ENCODE results near the gene NCS1.

The NCS1 gene

DNA sequence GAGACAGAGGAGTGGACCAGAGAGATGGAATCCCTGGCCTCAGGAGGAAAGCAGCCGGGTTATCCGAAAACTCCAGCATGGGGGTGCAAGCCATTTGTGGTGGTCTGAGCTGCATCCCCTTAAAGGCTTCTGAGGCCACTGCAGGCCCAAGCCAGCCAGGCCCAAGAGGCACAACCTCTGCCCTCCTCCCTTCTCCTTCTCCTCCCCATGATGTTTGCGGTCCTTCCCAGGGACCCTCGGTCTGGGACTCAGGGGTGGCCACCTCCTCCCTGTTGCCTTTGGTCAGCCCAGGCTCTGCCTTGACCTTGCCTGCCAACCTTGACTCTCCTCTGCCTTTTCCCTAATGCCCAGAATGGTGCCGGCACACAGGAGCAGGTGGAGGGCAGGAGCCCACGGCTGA is 4.6 kb downstream of the NCS1 start:
- DNase-seq (ENCODE audit: low read depth in 2 of 2) = no peak

GRCh38 chr9:130177898-130178805 is 5.9 kb downstream of the NCS1 start:
- no peak for DNase-seq (ENCODE audit: low read depth in 2 of 2)

DNA sequence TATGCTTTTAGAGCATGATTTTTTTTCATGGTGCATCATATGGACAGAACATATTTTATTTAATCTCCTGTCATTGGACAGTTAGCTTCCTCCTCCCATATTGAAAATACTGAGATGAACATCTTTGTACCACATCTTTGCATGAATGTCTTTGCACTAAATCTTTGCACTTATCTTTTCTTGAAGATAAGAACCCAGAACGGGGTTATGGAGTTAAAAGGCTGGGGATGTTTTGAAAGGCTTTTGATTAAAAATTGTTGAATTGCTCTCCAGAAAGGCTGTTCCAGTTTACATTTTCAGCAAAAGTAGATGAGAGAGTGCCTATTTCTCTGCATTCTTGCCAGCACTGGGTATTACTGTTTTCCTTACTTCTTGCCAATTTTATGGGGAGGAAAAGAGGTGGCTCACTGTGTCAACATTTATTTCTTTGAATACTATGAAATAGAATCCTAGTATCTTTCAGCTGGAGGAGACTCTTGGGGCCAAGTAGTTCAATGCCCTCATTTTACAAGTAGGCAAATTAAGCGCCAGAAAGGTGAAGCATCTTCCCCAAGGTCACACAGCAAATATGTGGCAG is 7.2 kb downstream of the NCS1 start:
- DNase-seq (ENCODE audit: low read depth in 2 of 2) = no peak

GRCh38 chr9:130180516-130180915 is 8.3 kb downstream of the NCS1 start:
- DNase-seq (ENCODE audit: low read depth in 2 of 2) = no peak

DNA sequence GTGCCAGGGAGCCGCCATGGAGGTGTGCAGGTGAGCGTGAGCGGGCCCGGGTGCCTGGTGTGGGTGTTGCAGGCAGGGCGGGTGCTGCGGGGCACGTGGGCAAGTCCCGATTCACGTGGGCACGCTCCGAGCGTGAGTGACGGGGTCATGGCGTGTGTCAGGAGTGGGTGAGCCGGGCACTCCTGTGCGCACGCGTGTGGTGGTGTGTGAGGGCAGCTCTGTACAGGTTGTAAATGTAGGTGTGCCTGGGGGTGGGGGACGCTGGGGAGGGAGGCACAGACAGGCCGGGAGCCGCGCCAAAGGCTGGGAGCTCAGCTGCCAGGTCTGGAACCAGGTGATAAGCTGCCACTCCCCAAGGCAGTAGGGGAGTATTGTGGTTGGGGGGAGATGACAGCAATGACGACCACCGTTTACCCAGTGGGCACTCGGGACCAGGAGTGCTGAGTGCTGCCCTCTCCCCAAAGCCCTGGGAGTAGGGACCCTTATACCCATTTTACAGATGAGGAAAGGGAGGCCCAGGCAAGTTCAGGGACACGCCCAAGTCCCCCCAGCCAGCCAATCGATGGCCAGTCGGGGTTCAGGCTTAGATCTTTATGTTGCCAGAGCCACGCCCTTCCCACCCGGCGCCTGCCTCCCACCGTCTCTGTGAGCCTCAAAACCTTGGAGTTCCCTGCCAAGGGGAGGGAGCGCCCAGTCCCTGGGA is 9.6 kb downstream of the NCS1 start:
- DNase-seq (ENCODE audit: low read depth in 2 of 2) = no peak

GRCh38 chr9:130182381-130182909 is 10.2 kb downstream of the NCS1 start:
- no peak for DNase-seq (ENCODE audit: low read depth in 2 of 2)

GRCh38 chr9:130183133-130183762 is 11.0 kb downstream of the NCS1 start:
- no peak for DNase-seq (ENCODE audit: low read depth in 2 of 2)

DNA sequence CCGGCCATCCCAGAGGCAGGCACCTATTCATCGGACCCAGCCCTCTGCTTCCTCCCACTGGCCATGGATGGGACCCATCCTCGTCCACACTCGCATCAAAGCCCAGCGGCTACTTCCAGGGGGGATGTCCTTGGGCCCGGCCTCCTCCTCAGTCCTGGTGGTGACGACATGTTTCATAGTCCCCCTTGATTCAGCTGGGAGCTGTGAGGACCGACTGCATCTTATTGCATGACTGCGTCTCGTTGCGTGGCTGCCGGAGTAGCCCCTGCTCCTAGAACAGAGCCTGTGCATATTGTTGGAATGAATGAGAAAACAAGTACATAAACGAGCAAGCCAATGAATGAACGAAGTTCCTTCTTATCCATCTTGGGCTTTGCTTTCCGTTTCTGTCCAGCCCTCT is 12.8 kb downstream of the NCS1 start:
- no peak for DNase-seq (ENCODE audit: low read depth in 2 of 2)

- DNase-seq (ENCODE audit: low read depth in 2 of 2) = no peak
Measured at GRCh38 chr9:130185490-130186031, 13.4 kb downstream of the NCS1 start.

DNA sequence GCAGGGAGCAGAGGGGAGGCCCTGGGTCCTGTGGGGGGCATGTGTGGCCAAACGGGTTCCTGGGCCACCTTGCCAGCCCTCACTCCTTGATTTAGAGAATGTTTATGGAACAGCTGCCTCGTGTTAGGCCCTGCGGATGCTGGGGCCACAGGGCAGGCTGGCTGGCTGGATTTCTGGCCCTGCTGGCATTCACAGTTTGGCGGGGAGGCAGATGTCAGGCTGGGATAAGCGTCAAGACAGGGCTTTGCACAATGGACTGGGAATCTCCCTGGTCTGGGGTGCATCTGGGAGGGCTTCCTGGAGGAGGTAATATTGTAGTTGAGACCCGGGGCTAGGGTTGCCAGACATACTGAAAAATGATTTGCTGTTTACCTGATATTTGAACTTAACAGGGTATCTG is 13.8 kb downstream of the NCS1 start:
- no peak for DNase-seq (ENCODE audit: low read depth in 2 of 2)

- DNase-seq (ENCODE audit: low read depth in 2 of 2) = no peak
Measured at GRCh38 chr9:130186839-130187522, 14.8 kb downstream of the NCS1 start.

GRCh38 chr9:130187523-130187846 is 15.3 kb downstream of the NCS1 start:
- DNase-seq (ENCODE audit: low read depth in 2 of 2) = no peak

GRCh38 chr9:130188860-130189481 is 16.8 kb downstream of the NCS1 start:
- DNase-seq (ENCODE audit: low read depth in 2 of 2) = no peak

DNA sequence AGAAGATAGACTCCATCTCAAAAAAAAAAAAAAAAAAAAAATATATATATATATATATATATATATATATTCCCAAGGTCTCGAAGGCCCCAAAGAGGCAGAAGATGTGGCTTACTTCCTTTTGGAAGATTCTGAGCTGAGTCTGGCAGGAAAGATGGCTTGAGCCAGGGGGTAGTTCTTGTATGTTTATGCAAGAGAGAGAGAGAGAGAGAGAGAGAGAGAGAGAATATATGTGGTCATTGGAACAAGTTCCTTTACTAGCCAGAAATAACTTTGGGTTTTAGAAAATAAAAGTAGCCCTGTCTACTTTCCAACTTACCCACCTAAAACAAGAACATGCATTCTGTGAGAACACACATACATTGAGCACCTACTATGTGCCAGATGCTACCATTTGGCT is 17.6 kb downstream of the NCS1 start:
- no peak for DNase-seq (ENCODE audit: low read depth in 2 of 2)

DNA sequence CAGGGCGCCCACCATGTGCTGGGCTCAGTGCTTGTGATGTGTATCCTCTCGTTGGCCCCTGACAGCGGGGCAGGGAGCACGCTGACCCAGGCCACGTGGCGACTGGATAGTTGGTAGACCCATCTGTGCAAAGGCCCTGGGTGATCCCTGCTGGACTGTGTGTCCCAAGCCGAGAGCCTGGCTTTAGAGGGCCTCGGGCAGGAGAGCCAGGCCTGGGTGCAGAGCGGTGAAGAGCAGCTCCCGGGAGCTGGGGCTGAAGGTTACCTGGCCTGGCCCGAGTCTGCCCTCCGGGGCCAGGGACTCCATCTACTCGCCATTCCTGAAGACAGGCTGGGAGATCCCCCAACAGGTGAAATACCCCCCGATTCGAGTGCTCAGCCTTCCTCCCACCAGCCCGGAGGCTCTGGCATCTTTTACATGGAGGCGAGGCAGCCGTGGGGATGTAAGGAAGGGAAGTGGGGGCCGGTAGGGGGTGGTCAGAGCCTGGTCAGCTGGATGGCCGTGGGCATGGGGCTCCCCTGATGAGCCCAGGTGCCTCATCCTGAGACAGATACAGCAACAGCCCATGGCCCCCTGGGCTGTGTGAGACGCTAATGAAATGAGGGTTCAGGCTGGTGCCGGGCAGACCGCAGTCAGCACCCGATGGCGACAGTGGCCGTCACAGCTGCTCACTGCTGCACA is 19.0 kb downstream of the NCS1 start:
- no peak for DNase-seq (ENCODE audit: low read depth in 2 of 2)

- no peak for DNase-seq (ENCODE audit: low read depth in 2 of 2)
Measured at GRCh38 chr9:130191749-130192120, 19.5 kb downstream of the NCS1 start.

DNA sequence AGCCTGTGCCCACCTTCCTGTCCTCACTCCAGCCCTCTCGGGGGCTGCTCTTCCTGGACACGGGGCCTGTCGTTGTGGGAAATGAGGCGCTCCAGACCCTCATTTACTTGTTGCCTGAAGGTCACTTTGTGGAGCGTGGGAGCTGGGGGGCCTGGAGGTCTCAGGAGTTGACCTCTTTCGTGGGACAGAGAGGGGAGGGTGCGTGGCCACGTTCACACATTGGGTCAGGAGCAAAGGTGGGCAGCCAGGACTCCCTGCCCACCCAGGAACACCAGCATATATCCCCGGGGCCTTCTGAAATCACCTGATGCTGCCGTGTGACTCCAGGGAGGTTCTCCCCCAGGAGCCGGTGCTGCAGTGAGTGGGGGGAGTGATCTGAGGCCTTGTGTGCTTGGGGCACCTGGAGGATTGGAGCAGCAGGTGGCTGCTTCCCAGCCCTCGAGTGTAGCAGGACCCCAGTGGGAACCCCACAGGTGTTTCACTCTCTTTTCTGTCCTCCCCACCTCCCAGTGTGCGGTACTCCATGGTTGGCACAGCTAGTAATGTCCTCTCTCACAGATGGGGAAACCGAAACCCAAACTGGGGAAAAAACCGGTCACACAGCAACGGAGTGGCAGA is 20.3 kb downstream of the NCS1 start:
- DNase-seq (ENCODE audit: low read depth in 2 of 2) = no peak

DNA sequence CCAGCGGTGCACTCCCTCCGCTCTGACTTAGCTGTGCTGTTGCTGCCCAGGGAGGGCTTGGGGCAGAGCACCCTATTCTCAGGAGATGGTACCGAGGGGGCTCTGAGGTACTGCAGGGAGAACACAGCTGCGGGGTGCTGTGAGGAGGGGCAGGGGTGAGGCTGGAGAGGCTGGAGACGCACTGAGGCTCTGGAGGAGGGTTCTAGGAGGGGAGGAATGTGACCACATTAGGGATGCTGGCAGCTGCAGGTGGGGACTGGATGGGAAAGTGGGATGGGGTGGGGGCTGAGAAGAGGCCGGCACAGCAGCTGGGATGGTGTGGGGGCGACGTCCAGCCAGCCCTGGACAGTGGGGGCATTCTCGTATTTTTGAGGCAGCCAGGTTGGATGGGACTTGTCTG is 20.9 kb downstream of the NCS1 start:
- DNase-seq (ENCODE audit: low read depth in 2 of 2) = no peak

- DNase-seq (ENCODE audit: low read depth in 2 of 2) = no peak
Measured at GRCh38 chr9:130193531-130194377, 21.6 kb downstream of the NCS1 start.
